Ovary (tissue), 9 donors: Measurements from ENCODE around the gene CLIP2. TPM values are rescaled to one million over a fixed set of nuclear protein-coding genes. Genes with fewer than 3 reads are reported as not detected.
A peak's percentile ranks its signal among the peaks of the same experiment; 100 is the strongest.

Source experiments
- DNase-seq, 5 donors: peaks; one replicate each; pipeline ENCODE4 v3.0.0-alpha.2; 2019 to 2020
- H3K27ac ChIP-seq, 2 donors: fragments of 200-600 bp; one replicate each; pipeline versions ENCODE4 v1.5.1 to v1.8.0; 2019 to 2022
- H3K27me3 ChIP-seq: fragments of 200-600 bp; one replicate; pipeline ENCODE4 v1.8.0; 2022
- H3K36me3 ChIP-seq: fragments of 200-600 bp; sonication (generic); one replicate; pipeline ENCODE4 v1.5.1; 2019
- H3K4me1 ChIP-seq: one replicate; pipeline ENCODE4 v1.8.1; 2013; ENCODE audit warnings: mild to moderate bottlenecking, moderate library complexity; ENCODE audit not compliant: insufficient read depth
- H3K4me3 ChIP-seq: fragments of 200-600 bp; sonication (generic); one replicate; pipeline ENCODE4 v1.5.1; 2017
- H3K9me3 ChIP-seq, 2 donors: fragments of 200-600 bp in 1 of 2; sonication (generic) in 1 of 2; one replicate each; pipeline versions ENCODE4 v1.5.1 to v1.8.1; 2013 to 2019; ENCODE audit warnings: mild to moderate bottlenecking in 1 of 2, moderate library complexity in 1 of 2
- CTCF ChIP-seq, 3 donors: fragments of 450-650 bp in 2 of 3; fragments of 200-600 bp in 1 of 3; IDR thresholded peaks; one replicate each; pipeline versions ENCODE4 v1.5.1 to v1.8.0; 2016 to 2022; ENCODE audit warnings: antibody characterized with exemption in 3 of 3, mild to moderate bottlenecking in 1 of 3
- EP300 ChIP-seq: sonication (generic); formaldehyde crosslinking; IDR thresholded peaks from one replicate; pipeline ENCODE4 v1.6.1; 2017; ENCODE audit warnings: antibody characterized with exemption
- POLR2A ChIP-seq: fragments of 450-650 bp; IDR thresholded peaks from one replicate; pipeline ENCODE4 v1.6.1; 2017; ENCODE audit warnings: antibody characterized with exemption, mild to moderate bottlenecking, moderate library complexity
- WGBS, 3 donors: extraction: QIAGEN DNeasy Blood & Tissue Kit in 1 of 3; methylation state at CpG; one replicate each; pipeline versions ENCODE4 v1.1.5 to v1.1.7; 2013 to 2017; 5-methylcytosine and 5-hydroxymethylcytosine counted together
- intact Hi-C, 4 donors: fragments of 100-400 bp; cut with DNase I; formaldehyde crosslinking; loops; one replicate each; pipeline versions ENCODE4 v1.11.0 to v1.15.1; 2022 to 2023
- polyA plus RNA-seq, 2 donors: library from polyadenylated mRNA; stranded (reverse); fragments of 200-250 nt in 1 of 2; fragments of 350-450 nt in 1 of 2; fragmentation: Illumina TruSeq in 1 of 2; extraction: RNeasy Lipid Tissue Mini Kit (QIAGEN cat#74804) in 1 of 2; gene quantifications; one replicate each; pipeline ENCODE4 v1.2.3, GENCODE V29; 2013 to 2014
- total RNA-seq, 7 donors: library from RNA; depleted of rRNA in 2 of 7; stranded (reverse); fragments of >200 nt in 2 of 7; fragmentation: NEBNext Ultra II Directional in 3 of 7; extraction: Animal tissue kit (Norgen Biotek cat#: 25700) in 3 of 7; gene quantifications; one replicate each; pipeline versions ENCODE4 v1.1.0 to v1.2.4, GENCODE V29; 2016 to 2023
- donor health status: DM: no; HTN: no; CAD: no; lungs with moderate emphysema.
- donor health status: DM: no; HTN: no; CAD: no.
- donor health status: Bipolar disorder and iron deficiency.
- donor health status: DM: yes; HTN: yes; CAD: no.
- donor health status: DM: no; HTN: no; CAD: no.
- donor health status: DM: yes; HTN: yes; CAD: no.

Gene CLIP2
- total and polyA plus RNA-seq, 9 donors: 5.1 to 51.5 (median 28.9) TPM

DNA sequence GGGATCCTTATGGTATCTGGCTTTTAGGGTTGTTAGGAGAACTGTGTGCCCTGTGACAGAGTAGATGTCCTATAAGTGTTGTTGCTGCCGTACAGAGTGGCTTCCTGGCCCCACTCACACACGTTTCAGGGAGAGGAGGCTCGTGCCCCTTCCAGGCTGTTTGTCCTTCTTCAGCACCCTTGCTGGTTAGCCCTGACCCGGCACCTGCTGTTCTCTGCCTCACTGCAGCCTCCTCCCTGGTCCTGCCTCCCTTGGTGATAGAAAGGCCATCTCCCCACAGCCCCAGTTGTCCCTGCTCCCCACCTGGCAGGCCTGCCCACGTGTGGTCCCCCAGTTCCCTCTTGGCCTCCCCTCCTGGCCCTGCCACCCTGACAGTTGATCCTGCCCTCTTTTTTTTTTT is 2.3 kb downstream of the CLIP2 start:
- H3K36me3 ChIP-seq: no peaks in the 10 kb centered on the region
- no peak overlapping the region for H3K4me3 ChIP-seq
- peaks cover 17% of the 10 kb centered on the region for H3K4me1 ChIP-seq
- whole genome bisulfite sequencing, 3 donors: 71 to 84% (median 82%) methylated on average over 5 of the region's 5 CpGs
- no peak for DNase-seq
- intact Hi-C loops: loop anchor here in 2 of 4 donors (10.0 kb wide), 1 partner anchor 73 kb away; no protein-coding TSS in a partner anchor
- no peak for TF ChIP-seq POLR2A
- no peaks in the 10 kb centered on the region for H3K27me3 ChIP-seq
- no peaks in the 10 kb centered on the region for H3K9me3 ChIP-seq
- no peak overlapping the region for H3K27ac ChIP-seq

- intact Hi-C loops: loop anchor here in 2 of 4 donors (10.0 kb wide), 1 partner anchor 72 kb away; no protein-coding TSS in a partner anchor
- TF ChIP-seq POLR2A: no peak
- no peak for TF ChIP-seq EP300
- TF ChIP-seq CTCF (IDR thresholded peaks at IDR 0.05): no peak
- WGBS, 3 donors: 79 to 86% (median 82%) methylated on average over 18 of the region's 18 CpGs
- no peak for DNase-seq
- Histone ChIP-seq H3K27me3 (no peaks in the 10 kb centered on the region), H3K36me3 (no peaks in the 10 kb centered on the region), H3K9me3 (no peaks in the 10 kb centered on the region), H3K4me3 (no peak overlapping the region), H3K4me1 (peaks cover 17% of the 10 kb centered on the region), H3K27ac (no peak overlapping the region)
Measured at GRCh38 chr7:74292757-74293576, 3.8 kb downstream of the CLIP2 start.

DNA sequence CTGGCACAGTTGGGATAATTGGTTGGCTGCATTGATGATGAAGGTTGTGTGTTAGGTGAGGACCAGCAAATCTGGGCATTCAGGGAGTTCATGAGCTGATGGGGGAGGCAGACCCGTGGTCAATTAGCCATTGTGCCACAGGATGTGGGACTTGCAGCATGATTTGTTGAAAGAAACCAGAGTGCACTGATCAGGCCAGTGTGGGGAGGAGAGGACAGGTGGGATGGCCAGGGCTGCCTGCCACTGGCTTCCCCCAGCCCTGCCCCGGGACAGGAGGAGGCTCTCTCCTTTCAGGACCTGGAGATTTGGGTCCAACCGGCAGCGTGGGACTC is 4.3 kb downstream of the CLIP2 start:
- Histone ChIP-seq H3K9me3 (no peaks in the 10 kb centered on the region), H3K27ac (no peak overlapping the region), H3K4me3 (no peak overlapping the region), H3K36me3 (no peaks in the 10 kb centered on the region), H3K27me3 (no peaks in the 10 kb centered on the region), H3K4me1 (peaks cover 12% of the 10 kb centered on the region)
- WGBS, 3 donors: 62 to 71% (median 70%) methylated on average over 4 of the region's 4 CpGs
- DNase-seq: no peak
- TF ChIP-seq CTCF (IDR thresholded peaks at IDR 0.05) (no peak), EP300 (no peak), POLR2A (no peak)
- intact Hi-C loops: loop anchor here in 2 of 4 donors (10.0 kb wide), 1 partner anchor 71 kb away; no protein-coding TSS in a partner anchor

- Histone ChIP-seq H3K4me1 (peaks cover 9% of the 10 kb centered on the region), H3K36me3 (no peaks in the 10 kb centered on the region), H3K27ac (peak overlapping the region in 1 of 2 donors; percentile 26), H3K9me3 (no peaks in the 10 kb centered on the region), H3K4me3 (no peak overlapping the region), H3K27me3 (no peaks in the 10 kb centered on the region)
- no peak for DNase-seq
- no peak for TF ChIP-seq POLR2A
- TF ChIP-seq CTCF (IDR thresholded peaks at IDR 0.05): no peak
- TF ChIP-seq EP300: no peak
- intact Hi-C loops: loop anchor here in 2 of 4 donors (10.0 kb wide), 1 partner anchor 70 kb away; no protein-coding TSS in a partner anchor
- WGBS, 3 donors: 8 to 17% (median 9%) methylated on average over 17 of the region's 17 CpGs
Measured at GRCh38 chr7:74294191-74294998, 5.2 kb downstream of the CLIP2 start.
